Activated naive CD8-positive, alpha-beta T cell (primary cell): ENCODE measurements around the gene ADAM12.
"Not testable (repeated sequence)": the region's sequence is repeated elsewhere in the genome, so short reads cannot be mapped to it uniquely, and the experiment has no call there.

Experiments used
- H3K27ac Mint-ChIP-seq: one replicate; pipeline ENCODE4 v1.8.0; 2021; ENCODE audit warnings: mixed read lengths
- H3K27me3 Mint-ChIP-seq: one replicate; pipeline ENCODE4 v1.8.0; 2021; ENCODE audit warnings: mixed read lengths
- H3K36me3 Mint-ChIP-seq: one replicate; pipeline ENCODE4 v1.8.0; 2021; ENCODE audit warnings: mixed read lengths
- H3K4me1 Mint-ChIP-seq: one replicate; pipeline ENCODE4 v1.8.0; 2021; ENCODE audit warnings: low read depth, mixed read lengths
- H3K4me3 Mint-ChIP-seq: one replicate; pipeline ENCODE4 v1.8.0; 2021; ENCODE audit warnings: mild to moderate bottlenecking, mixed read lengths
- H3K9me3 Mint-ChIP-seq: one replicate; pipeline ENCODE4 v1.8.0; 2021; ENCODE audit warnings: low read depth, mixed read lengths

ADAM12 gene

GRCh38 chr10:125992254-125992653, 396.0 kb downstream of the ADAM12 start:
- Mint-ChIP-seq H3K36me3 (peaks cover 1% of the 10 kb centered on the region), H3K27ac (no peak overlapping the region)

DNA sequence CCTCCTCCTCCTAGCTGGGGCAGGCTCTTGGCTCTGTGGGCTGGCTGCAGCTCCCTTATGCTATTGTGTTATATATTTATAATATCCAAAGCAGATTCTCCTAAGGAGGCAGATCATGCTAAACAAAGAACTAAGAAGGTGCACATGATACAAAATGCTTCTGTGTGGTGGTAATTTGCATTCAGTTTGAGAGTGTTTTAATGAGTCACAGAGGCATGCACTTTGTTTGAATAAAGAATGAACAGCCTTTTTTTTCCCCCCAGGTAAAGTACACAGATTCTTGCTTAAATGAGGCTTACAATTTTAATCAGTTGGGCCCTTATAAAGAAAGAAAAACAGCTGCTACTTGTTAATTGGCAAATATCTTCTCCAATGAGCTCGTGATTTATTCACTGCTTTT, 396.9 kb downstream of the ADAM12 start:
- peaks cover 1% of the 10 kb centered on the region for H3K27me3 Mint-ChIP-seq
- H3K9me3 Mint-ChIP-seq = peaks cover 3% of the 10 kb centered on the region
- no peaks in the 10 kb centered on the region for H3K36me3 Mint-ChIP-seq
- H3K4me3 Mint-ChIP-seq = no peak overlapping the region
- H3K27ac Mint-ChIP-seq = no peak overlapping the region
- no peaks in the 10 kb centered on the region for H3K4me1 Mint-ChIP-seq

More at GRCh38 chr10:125992254-125992653, 396.0 kb downstream of the ADAM12 start:
- Mint-ChIP-seq H3K4me3 (no peak overlapping the region), H3K9me3 (peaks cover 3% of the 10 kb centered on the region), H3K4me1 (no peaks in the 10 kb centered on the region), H3K27me3 (peaks cover 1% of the 10 kb centered on the region)

DNA sequence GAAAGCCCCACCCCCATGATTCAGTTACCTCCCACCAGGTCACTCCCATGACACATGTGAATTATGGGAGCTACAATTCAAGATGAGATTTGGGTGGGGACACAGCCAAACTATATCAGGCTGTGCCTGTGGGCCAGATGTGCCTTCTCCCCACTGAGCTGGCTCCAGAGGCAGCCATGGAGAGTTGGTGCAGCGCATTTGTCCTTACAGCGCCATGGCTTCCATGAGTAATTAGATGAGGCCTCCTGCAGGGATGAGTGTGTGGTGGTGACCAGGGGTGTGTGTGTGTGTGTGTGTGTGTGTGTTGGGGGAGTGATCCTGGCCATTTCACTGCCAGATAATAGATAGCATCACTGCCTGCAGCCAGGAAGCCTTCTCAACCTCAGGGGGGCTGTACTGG, 397.3 kb downstream of the ADAM12 start:
- Mint-ChIP-seq H3K9me3 (peaks cover 3% of the 10 kb centered on the region), H3K27ac (no peak overlapping the region)

DNA sequence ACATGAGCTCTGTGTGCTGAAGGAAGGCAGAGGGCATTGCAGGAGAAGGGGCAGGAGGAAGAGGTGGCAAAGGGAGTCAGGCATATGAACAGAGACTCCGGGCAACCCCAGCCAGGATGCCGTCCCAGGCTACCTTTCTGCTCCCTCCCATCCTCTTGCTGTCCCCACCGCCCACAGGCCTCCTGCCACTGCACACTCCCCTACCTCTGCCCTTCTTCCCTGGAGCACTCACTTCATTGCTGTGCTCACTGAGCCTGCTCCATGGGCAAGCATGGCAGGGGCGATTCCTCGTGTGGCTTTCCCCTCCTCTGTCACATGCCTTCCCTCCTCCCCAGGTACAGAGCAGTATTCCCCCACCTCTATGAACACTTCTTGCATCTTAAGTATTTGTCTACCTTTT, 398.5 kb downstream of the ADAM12 start:
- H3K4me3 Mint-ChIP-seq = no peak overlapping the region
- peaks cover 3% of the 10 kb centered on the region for H3K9me3 Mint-ChIP-seq
- no peaks in the 10 kb centered on the region for H3K4me1 Mint-ChIP-seq
- no peaks in the 10 kb centered on the region for H3K36me3 Mint-ChIP-seq
- H3K27ac Mint-ChIP-seq = no peak overlapping the region
- H3K27me3 Mint-ChIP-seq = peaks cover 1% of the 10 kb centered on the region

More for the DNA sequence above, 397.3 kb downstream of the ADAM12 start:
- H3K27me3 Mint-ChIP-seq = peaks cover 1% of the 10 kb centered on the region
- H3K4me1 Mint-ChIP-seq = no peaks in the 10 kb centered on the region
- no peak overlapping the region for H3K4me3 Mint-ChIP-seq
- H3K36me3 Mint-ChIP-seq = no peaks in the 10 kb centered on the region

- H3K4me3 Mint-ChIP-seq = no peak overlapping the region
- no peaks in the 10 kb centered on the region for H3K4me1 Mint-ChIP-seq
- H3K36me3 Mint-ChIP-seq = no peaks in the 10 kb centered on the region
- peaks cover 1% of the 10 kb centered on the region for H3K27me3 Mint-ChIP-seq
- H3K27ac Mint-ChIP-seq = no peak overlapping the region
- H3K9me3 Mint-ChIP-seq = peaks cover 3% of the 10 kb centered on the region
Measured at GRCh38 chr10:125985557-125986240, 402.6 kb downstream of the ADAM12 start.

DNA sequence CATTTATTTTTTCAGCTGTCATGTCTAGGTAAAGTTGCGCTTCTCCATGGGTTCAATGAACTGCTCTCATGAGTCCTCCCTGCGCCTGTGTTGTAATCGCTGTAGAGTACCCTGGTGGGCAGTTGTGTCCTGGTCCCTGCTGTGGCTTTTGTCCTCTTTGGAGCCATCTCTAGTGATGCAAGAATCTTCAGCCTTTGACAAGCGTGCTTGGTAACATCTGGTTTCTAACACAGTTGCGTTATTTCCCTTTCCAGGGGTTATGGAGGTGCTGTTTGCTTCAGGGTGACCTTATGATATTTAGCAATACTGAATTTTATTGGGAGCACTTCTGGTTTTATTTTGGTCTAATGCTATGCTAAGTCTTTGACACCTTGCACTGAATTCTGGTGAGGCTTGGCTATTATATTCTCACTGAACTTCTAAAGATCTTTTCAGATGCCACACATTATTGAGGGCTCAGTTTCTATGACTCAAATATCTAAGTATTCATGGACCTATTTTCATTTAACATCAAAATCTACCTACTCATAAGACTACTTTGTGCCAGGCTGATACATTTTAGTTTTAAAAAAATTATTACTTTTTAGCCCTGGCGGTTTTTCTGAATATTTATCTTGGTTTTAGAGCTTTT, 403.3 kb downstream of the ADAM12 start:
- Mint-ChIP-seq H3K4me1 (no peaks in the 10 kb centered on the region), H3K36me3 (no peaks in the 10 kb centered on the region), H3K4me3 (no peak overlapping the region), H3K9me3 (no peaks in the 10 kb centered on the region), H3K27ac (no peak overlapping the region), H3K27me3 (peaks cover 1% of the 10 kb centered on the region)

GRCh38 chr10:125984346-125984745, 403.9 kb downstream of the ADAM12 start:
- H3K4me3 Mint-ChIP-seq = no peak overlapping the region
- H3K36me3 Mint-ChIP-seq = no peaks in the 10 kb centered on the region
- H3K9me3 Mint-ChIP-seq = no peaks in the 10 kb centered on the region
- H3K4me1 Mint-ChIP-seq = no peaks in the 10 kb centered on the region
- no peak overlapping the region for H3K27ac Mint-ChIP-seq
- H3K27me3 Mint-ChIP-seq = peaks cover 1% of the 10 kb centered on the region

DNA sequence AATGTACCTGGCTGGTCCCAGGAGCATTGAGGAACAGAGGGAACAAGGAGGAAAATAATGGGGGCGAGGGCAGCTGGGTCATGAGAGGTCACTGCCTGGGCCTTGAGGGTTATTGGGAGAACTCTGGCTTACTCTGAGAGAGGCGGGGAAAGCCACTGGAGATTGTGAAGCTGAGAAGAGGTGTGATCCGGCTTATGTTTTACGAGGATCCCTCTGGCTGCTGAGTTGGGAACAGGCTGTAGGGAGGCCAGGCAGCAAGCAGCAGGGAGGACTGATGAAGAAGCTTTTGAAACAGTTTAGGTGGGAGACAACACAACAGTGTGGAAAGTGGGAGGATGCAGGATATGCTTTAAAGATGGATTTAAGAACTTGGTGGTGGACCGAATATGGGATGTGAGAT, 404.6 kb downstream of the ADAM12 start:
- H3K27ac Mint-ChIP-seq = no peak overlapping the region
- no peaks in the 10 kb centered on the region for H3K4me1 Mint-ChIP-seq
- H3K36me3 Mint-ChIP-seq = no peaks in the 10 kb centered on the region
- no peaks in the 10 kb centered on the region for H3K9me3 Mint-ChIP-seq
- H3K27me3 Mint-ChIP-seq = peaks cover 1% of the 10 kb centered on the region
- no peak overlapping the region for H3K4me3 Mint-ChIP-seq

GRCh38 chr10:125983161-125983560, 405.1 kb downstream of the ADAM12 start:
- Mint-ChIP-seq H3K4me3 (no peak overlapping the region), H3K4me1 (no peaks in the 10 kb centered on the region), H3K9me3 (no peaks in the 10 kb centered on the region), H3K36me3 (no peaks in the 10 kb centered on the region), H3K27ac (no peak overlapping the region), H3K27me3 (peaks cover 1% of the 10 kb centered on the region)

DNA sequence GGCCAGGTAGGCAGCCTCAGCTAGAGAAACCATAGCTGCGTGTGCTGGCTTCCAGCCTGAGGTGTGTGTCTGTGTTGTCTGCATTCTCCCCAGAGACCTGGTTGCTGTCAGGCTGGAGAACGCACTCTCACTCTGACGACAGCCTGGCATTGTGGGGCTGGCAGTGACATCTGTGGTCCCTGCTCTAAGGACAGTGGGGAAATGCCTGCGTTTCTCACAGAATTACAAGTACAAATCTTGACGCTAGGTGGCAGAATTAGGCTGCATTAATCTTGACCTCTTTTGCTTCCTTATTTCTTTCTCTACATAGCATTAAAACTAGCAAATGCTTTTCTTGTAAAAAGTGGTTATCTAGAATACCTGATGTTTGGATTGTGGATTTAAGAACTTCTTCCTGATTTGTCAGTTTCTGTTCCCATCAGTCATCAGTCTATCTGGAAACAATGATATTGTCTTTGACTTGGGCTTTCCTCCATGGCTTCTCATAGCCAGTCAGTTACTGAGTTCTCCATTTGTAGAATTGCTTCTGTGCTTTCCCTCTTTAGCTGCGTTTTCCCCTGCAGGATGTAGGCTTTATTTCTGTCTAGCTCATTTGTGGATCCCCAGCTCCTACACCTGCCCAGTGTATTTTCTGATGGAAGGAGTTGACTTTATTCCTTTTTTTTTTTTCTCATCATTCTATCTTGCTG, 405.9 kb downstream of the ADAM12 start:
- H3K4me1 Mint-ChIP-seq = no peaks in the 10 kb centered on the region
- H3K9me3 Mint-ChIP-seq = no peaks in the 10 kb centered on the region
- no peak overlapping the region for H3K27ac Mint-ChIP-seq
- H3K27me3 Mint-ChIP-seq = peaks cover 1% of the 10 kb centered on the region
- no peaks in the 10 kb centered on the region for H3K36me3 Mint-ChIP-seq
- H3K4me3 Mint-ChIP-seq = no peak overlapping the region

DNA sequence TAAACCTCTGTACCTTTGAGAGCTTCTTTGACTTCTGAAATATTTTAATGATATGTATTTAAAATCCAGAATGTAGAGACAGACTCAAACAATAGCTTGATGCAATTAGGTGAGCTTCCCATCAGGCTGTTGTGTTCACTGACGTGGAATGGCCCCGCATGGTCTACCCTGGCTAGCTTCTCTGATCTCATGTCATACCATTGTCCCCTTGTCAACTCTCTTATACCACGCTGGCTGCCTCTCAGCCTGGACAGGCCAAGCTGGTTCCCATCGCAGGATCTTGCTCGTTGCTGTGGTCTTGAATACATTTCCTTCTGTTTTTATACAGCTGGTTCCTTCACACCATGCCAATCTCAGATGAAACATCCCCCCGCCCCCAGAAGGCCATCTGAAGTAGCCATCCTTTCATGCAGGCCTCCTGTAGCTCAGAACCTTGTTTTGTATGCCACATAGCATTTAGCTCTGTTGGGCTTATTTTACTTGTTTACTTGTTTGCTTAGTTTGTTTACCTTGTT, 407.7 kb downstream of the ADAM12 start:
- Mint-ChIP-seq H3K36me3 (no peaks in the 10 kb centered on the region), H3K27ac (no peak overlapping the region), H3K27me3 (no peaks in the 10 kb centered on the region), H3K9me3 (no peaks in the 10 kb centered on the region), H3K4me1 (no peaks in the 10 kb centered on the region), H3K4me3 (no peak overlapping the region)

GRCh38 chr10:125979976-125980375, 408.3 kb downstream of the ADAM12 start:
- Mint-ChIP-seq H3K9me3 (no peaks in the 10 kb centered on the region), H3K27me3 (no peaks in the 10 kb centered on the region), H3K27ac (no peak overlapping the region), H3K4me3 (no peak overlapping the region), H3K4me1 (no peaks in the 10 kb centered on the region), H3K36me3 (no peaks in the 10 kb centered on the region)

DNA sequence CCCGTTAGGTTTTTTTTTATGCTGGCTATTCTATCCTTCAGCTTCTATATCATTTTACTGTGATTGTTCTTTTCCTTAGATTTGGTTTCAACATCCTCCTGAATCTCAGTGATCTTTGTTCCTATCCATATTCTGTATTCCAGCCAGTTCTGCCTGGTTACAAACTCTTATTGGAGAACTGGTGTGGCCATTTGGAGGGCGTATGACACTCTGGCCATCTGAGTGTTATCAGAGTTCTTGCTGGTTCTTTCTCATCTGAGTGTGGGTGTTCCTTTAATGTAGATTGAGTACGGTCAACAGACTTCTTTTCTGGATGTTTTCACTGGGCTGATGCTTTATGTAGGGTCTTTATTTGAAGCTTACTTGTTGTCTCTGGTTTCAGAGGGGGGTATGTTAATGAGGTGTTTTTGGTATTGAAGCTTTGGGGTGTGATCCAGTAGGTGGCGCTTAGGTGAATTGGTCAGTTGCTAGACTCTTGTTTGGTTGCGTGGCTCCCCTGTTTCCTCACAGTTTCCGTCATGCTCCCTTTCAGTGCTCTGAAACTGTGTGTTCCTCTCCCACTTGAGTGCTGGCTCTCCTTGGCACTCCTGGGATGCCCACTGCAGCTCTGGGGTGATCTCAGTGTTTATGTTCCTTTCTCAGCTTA, 411.2 kb downstream of the ADAM12 start:
- Mint-ChIP-seq H3K9me3 (no peaks in the 10 kb centered on the region), H3K36me3 (no peaks in the 10 kb centered on the region), H3K27me3 (no peaks in the 10 kb centered on the region), H3K4me1 (no peaks in the 10 kb centered on the region), H3K4me3 (no peak overlapping the region), H3K27ac (no peak overlapping the region)

DNA sequence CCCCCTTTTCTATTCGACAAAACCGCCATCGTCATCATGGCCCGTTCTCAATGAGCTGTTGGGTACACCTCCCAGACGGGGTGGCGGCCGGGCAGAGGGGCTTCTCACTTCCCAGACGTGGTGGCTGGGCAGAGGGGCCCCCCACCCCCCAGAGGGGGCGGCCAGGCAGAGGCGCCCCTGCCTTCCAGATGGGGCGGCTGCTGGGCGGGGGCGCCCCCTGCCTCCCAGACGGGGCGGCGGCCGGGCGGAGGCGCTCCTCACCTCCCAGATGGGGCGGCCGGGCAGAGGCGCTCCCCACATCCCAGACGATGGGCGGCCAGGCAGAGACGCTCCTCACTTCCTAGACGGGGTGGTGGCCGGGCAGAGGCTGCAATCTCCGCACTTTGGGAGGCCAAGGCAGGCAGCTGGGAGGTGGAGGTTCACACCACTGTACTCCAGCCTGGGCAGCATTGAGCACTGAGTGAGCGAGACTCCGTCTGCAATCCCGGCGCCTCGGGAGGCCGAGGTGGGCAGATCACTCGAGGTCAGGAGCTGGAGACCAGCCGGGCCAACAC, 418.1 kb downstream of the ADAM12 start:
- H3K4me3 Mint-ChIP-seq, H3K27me3 Mint-ChIP-seq, H3K4me1 Mint-ChIP-seq, H3K27ac Mint-ChIP-seq, H3K9me3 Mint-ChIP-seq, H3K36me3 Mint-ChIP-seq: not testable (repeated sequence)

DNA sequence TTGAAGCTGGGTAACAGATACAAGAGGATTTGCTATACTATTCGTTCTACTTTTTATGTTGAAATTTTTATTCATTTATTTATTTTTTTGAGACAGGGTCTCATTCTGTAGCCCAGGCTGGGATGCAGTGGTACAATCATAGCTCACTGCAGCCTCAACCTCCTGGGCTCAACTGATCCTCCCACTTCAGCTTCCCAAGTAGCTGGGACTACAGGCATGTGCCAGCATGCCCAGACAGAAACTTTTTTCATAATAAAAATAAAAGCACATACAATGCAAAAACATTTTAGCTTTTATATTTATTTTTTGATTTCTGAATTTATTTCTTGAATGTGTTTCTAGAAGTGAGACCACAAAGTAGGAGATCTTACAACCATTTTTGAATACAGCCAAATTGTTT, 420.7 kb downstream of the ADAM12 start:
- H3K36me3 Mint-ChIP-seq = peaks cover 3% of the 10 kb centered on the region
- no peak overlapping the region for H3K4me3 Mint-ChIP-seq
- peaks cover 4% of the 10 kb centered on the region for H3K9me3 Mint-ChIP-seq
- H3K4me1 Mint-ChIP-seq = no peaks in the 10 kb centered on the region
- H3K27ac Mint-ChIP-seq = no peak overlapping the region
- peaks cover 2% of the 10 kb centered on the region for H3K27me3 Mint-ChIP-seq
